ENCODE results near the gene KHSRP. TPM values are rescaled to one million over a fixed set of nuclear protein-coding genes. Genes with fewer than 3 reads are reported as not detected.

KHSRP gene
- total RNA-seq, 1 donor from 2014 or later: 87.6 TPM

Small RNA genes within 50 kb of the gene (microRNA-seq; reads per million reads assigned to microRNA genes)
- gene MIR3940 (2.1 reads per million, percentile 7 among the genes with 10 or more reads in this experiment), gene MIR6790 (not detected), gene MIR6885 (0.97 reads per million)

Other genes with a start within 250 kb of the KHSRP start
- 16.9 and 21.3 TPM in 2 replicates for gene MLLT1, start 144.8 kb downstream of the KHSRP start, total RNA-seq
- not detected in 2 replicates for gene ACER1, start 91.2 kb downstream of the KHSRP start, total RNA-seq
- gene CLPP, start 63.3 kb downstream of the KHSRP start, total RNA-seq: 81.6 and 101 TPM in 2 replicates
- 59.2 and 75.3 TPM in 2 replicates for gene ALKBH7, start 52.0 kb downstream of the KHSRP start, total RNA-seq
- 0.91 and 2.9 TPM in 2 replicates for gene PSPN, start 48.9 kb downstream of the KHSRP start, total RNA-seq
- 49.7 and 52.8 TPM in 2 replicates for gene GTF2F1, start 31.6 kb downstream of the KHSRP start, total RNA-seq
- gene SLC25A41, start 9.0 kb upstream of the KHSRP start, total RNA-seq: not detected in 2 replicates
- gene SLC25A23, start 35.0 kb upstream of the KHSRP start, total RNA-seq: 29.9 and 33.9 TPM in 2 replicates
- not detected in 2 replicates for gene CRB3, start 39.5 kb upstream of the KHSRP start, total RNA-seq
- gene DENND1C, start 57.0 kb upstream of the KHSRP start, total RNA-seq: not detected in 2 replicates
- not detected in 2 replicates for gene TUBB4A, start 77.5 kb upstream of the KHSRP start, total RNA-seq
- 1.7 and 7.2 TPM in 2 replicates for gene TNFSF9, start 106.2 kb upstream of the KHSRP start, total RNA-seq
- 0.64 and 0.78 TPM in 2 replicates for gene CD70, start 166.3 kb upstream of the KHSRP start, total RNA-seq
- gene TNFSF14, start 245.3 kb upstream of the KHSRP start, total RNA-seq: not detected in 2 replicates

All from myocyte (in vitro differentiated cells).